ENCODE data around the gene ACE.
"Not testable (repeated sequence)": the region's sequence is repeated elsewhere in the genome, so short reads cannot be mapped to it uniquely, and the experiment has no call there.

The ACE gene

GRCh38 chr17:63444457-63444856, 32.4 kb upstream of the ACE start:
- DNase-seq (ENCODE audit: low spot score), result no peak

GRCh38 chr17:63445065-63445464, 31.8 kb upstream of the ACE start:
- DNase-seq (ENCODE audit: low spot score), result no peak

- no peak for DNase-seq (ENCODE audit: low spot score)
Measured at GRCh38 chr17:63445571-63445953, 31.3 kb upstream of the ACE start.

- peak; percentile 97 for DNase-seq (ENCODE audit: low spot score)
Measured at GRCh38 chr17:63445954-63446752, 30.7 kb upstream of the ACE start, which contains the start of gene CYB561. TSS of gene CYB561 (minus strand) at chr17:63446306. CDS start at chr17:63437547, 8,759 bp downstream.

GRCh38 chr17:63446753-63447470, 29.9 kb upstream of the ACE start:
- DNase-seq (ENCODE audit: low spot score), result peak; percentile 67

GRCh38 chr17:63447471-63448009, 29.3 kb upstream of the ACE start:
- DNase-seq (ENCODE audit: low spot score), result peak; percentile 68

- DNase-seq (ENCODE audit: low spot score), result no peak
Measured at GRCh38 chr17:63448655-63449054, 28.2 kb upstream of the ACE start.

GRCh38 chr17:63450551-63450950, 26.3 kb upstream of the ACE start:
- DNase-seq (ENCODE audit: low spot score), result no peak

GRCh38 chr17:63451150-63451549, 25.7 kb upstream of the ACE start:
- no peak for DNase-seq (ENCODE audit: low spot score)

- DNase-seq (ENCODE audit: low spot score), result no peak
Measured at GRCh38 chr17:63452046-63452961, 24.6 kb upstream of the ACE start.

GRCh38 chr17:63452962-63453551, 23.8 kb upstream of the ACE start:
- no peak for DNase-seq (ENCODE audit: low spot score)

GRCh38 chr17:63454357-63454756, 22.5 kb upstream of the ACE start:
- not testable (repeated sequence) for DNase-seq (ENCODE audit: low spot score)

- no peak for DNase-seq (ENCODE audit: low spot score)
Measured at GRCh38 chr17:63454915-63455314, 21.9 kb upstream of the ACE start.

GRCh38 chr17:63455417-63455816, 21.4 kb upstream of the ACE start:
- no peak for DNase-seq (ENCODE audit: low spot score)

GRCh38 chr17:63458478-63458877, 18.4 kb upstream of the ACE start:
- no peak for DNase-seq (ENCODE audit: low spot score)

GRCh38 chr17:63460018-63460417, 16.8 kb upstream of the ACE start:
- no peak for DNase-seq (ENCODE audit: low spot score)

- no peak for DNase-seq (ENCODE audit: low spot score)
Measured at GRCh38 chr17:63463771-63464170, 13.1 kb upstream of the ACE start.

- no peak for DNase-seq (ENCODE audit: low spot score)
Measured at GRCh38 chr17:63464691-63465236, 12.1 kb upstream of the ACE start.

GRCh38 chr17:63468099-63468498, 8.8 kb upstream of the ACE start:
- not testable (repeated sequence) for DNase-seq (ENCODE audit: low spot score)

- DNase-seq (ENCODE audit: low spot score), result no peak
Measured at GRCh38 chr17:63474174-63474573, 2.7 kb upstream of the ACE start.
